B cell (primary cell): ENCODE results near the gene TAS1R2. TPM values are rescaled to one million over a fixed set of nuclear protein-coding genes. Genes with fewer than 3 reads are reported as not detected.

Source experiments
- ATAC-seq: fragments of 200-7000 bp; cut with Tn5 transposase; one replicate; pipeline ENCODE4 v1.10.0; 2021; ENCODE audit warnings: low read depth, mild to moderate bottlenecking, moderate number of reproducible peaks, moderate library complexity
- CTCF ChIA-PET: fragments of 350-600 bp; sonication (Branson Sonifier 250); formaldehyde crosslinking; loops from one replicate; lab custom pipeline; 2021; ENCODE audit warnings: antibody characterized with exemption, inconsistent platforms; lab: Charles Lee
- POLR2A ChIA-PET: fragments of 350-600 bp; sonication (Branson Sonifier 250); formaldehyde crosslinking; loops from one replicate; lab custom pipeline; 2021; ENCODE audit warnings: antibody characterized with exemption; lab: Charles Lee
- DNase-seq: peaks from one replicate; pipeline ENCODE4 v3.0.0; 2013
- H2AFZ ChIP-seq: 2 replicates; pipeline ENCODE4 v1.6.1; 2012; ENCODE audit warnings: mild to moderate bottlenecking, low read depth, low read length; ENCODE audit not compliant: insufficient read depth, poor library complexity, severe bottlenecking
- H3K27ac ChIP-seq, 2 donors: 1 replicate in 1 of 2; 2 replicates in 1 of 2; pipeline ENCODE4 v1.5.1; 2012 to 2013; ENCODE audit warnings: low read length in 2 of 2, mild to moderate bottlenecking in 2 of 2, moderate library complexity in 1 of 2
- H3K27me3 ChIP-seq, 4 experiments: fragments of 200-600 bp in 1 of 4; sonication (generic) in 1 of 4; replicated peaks in 1 of 4; 1 replicate in 2 of 4; 2 replicates in 2 of 4; pipeline versions ENCODE4 v1.6.1 to v1.7.0; 2013 to 2016; ENCODE audit warnings: low read length in 3 of 4, mild to moderate bottlenecking in 2 of 4, mixed read lengths in 1 of 4, moderate library complexity in 1 of 4; ENCODE audit not compliant: insufficient read depth in 4 of 4, control insufficient read depth in 3 of 4; ENCODE audit errors: control extremely low read depth in 1 of 4
- H3K36me3 ChIP-seq, 2 experiments: replicated peaks in 1 of 2; 1 replicate in 1 of 2; 2 replicates in 1 of 2; pipeline versions ENCODE4 v1.6.1 to v1.7.1; 2013; ENCODE audit warnings: low read length in 1 of 2; ENCODE audit not compliant: insufficient read depth in 2 of 2, control insufficient read depth in 1 of 2; ENCODE audit errors: control extremely low read depth in 1 of 2, extremely low read depth in 1 of 2
- H3K4me1 ChIP-seq, 2 donors: fragments of 200-600 bp in 1 of 2; sonication (generic) in 1 of 2; 1 replicate in 1 of 2; 2 replicates in 1 of 2; pipeline versions ENCODE4 v1.5.1 to v1.6.1; 2013 to 2017; ENCODE audit warnings: low read length in 2 of 2; ENCODE audit not compliant: control insufficient read depth in 2 of 2, insufficient read depth in 2 of 2
- H3K4me2 ChIP-seq: replicated peaks from 2 replicates; pipeline ENCODE3; 2012; ENCODE audit warnings: mild to moderate bottlenecking, low read depth, low read length; ENCODE audit not compliant: poor library complexity, severe bottlenecking
- H3K4me3 ChIP-seq, 5 experiments: fragments of 200-600 bp in 1 of 5; sonication (generic) in 1 of 5; 1 replicate in 3 of 5; 2 replicates in 2 of 5; pipeline versions ENCODE4 v1.5.1 to v1.7.0; 2011 to 2016; ENCODE audit warnings: low read length in 4 of 5, mild to moderate bottlenecking in 4 of 5, low read depth in 2 of 5, control low read depth in 1 of 5, moderate library complexity in 1 of 5; ENCODE audit not compliant: insufficient read depth in 1 of 5; ENCODE audit errors: control extremely low read depth in 1 of 5, extremely low read depth in 1 of 5
- H3K79me2 ChIP-seq: fragments of 200-600 bp; sonication (generic); one replicate; pipeline ENCODE4 v1.6.0; 2016; ENCODE audit warnings: low read length; ENCODE audit not compliant: control insufficient read depth, insufficient read depth
- H3K9ac ChIP-seq: fragments of 200-600 bp; sonication (generic); 2 replicates; pipeline ENCODE4 v1.6.1; 2017; ENCODE audit warnings: mild to moderate bottlenecking, low read length, moderate library complexity
- H3K9me3 ChIP-seq, 3 donors: one replicate each; pipeline versions ENCODE4 v1.6.1 to v1.7.1; 2013; ENCODE audit warnings: low read length in 2 of 3; ENCODE audit not compliant: control insufficient read depth in 2 of 3, insufficient read depth in 1 of 3; ENCODE audit errors: control extremely low read depth in 1 of 3
- H4K20me1 ChIP-seq: 2 replicates; pipeline ENCODE4 v1.6.0; 2012; ENCODE audit warnings: mild to moderate bottlenecking, low read length; ENCODE audit not compliant: insufficient read depth, control insufficient read depth, poor library complexity, severe bottlenecking
- H3K27ac Mint-ChIP-seq: one replicate; pipeline ENCODE4 v1.8.0; 2021; ENCODE audit warnings: mixed read lengths
- H3K27me3 Mint-ChIP-seq: one replicate; pipeline ENCODE4 v1.8.0; 2021; ENCODE audit warnings: mixed read lengths
- H3K4me1 Mint-ChIP-seq: one replicate; pipeline ENCODE4 v1.8.0; 2021; ENCODE audit warnings: mixed read lengths
- H3K4me3 Mint-ChIP-seq: one replicate; pipeline ENCODE4 v1.8.0; 2021; ENCODE audit warnings: mixed read lengths
- H3K9me3 Mint-ChIP-seq: one replicate; pipeline ENCODE4 v1.8.0; 2022; ENCODE audit warnings: mixed read lengths; ENCODE audit not compliant: insufficient read depth
- EZH2 ChIP-seq: IDR thresholded peaks from 2 replicates; pipeline ENCODE4 v1.6.1; 2012; ENCODE audit warnings: borderline replicate concordance, low read depth, mild to moderate bottlenecking, moderate library complexity, low read length; ENCODE audit not compliant: insufficient read depth, poor library complexity, severe bottlenecking
- WGBS: methylation state at CpG from one replicate; pipeline ENCODE4 v1.1.5; 2013; ENCODE audit warnings: missing lambda C conversion rate; ENCODE audit not compliant: insufficient coverage; 5-methylcytosine and 5-hydroxymethylcytosine counted together
- intact Hi-C: fragments of 100-400 bp; cut with micrococcal nuclease; formaldehyde crosslinking; loops from one replicate; pipeline ENCODE4 v1.10.0; 2022
- polyA plus RNA-seq: library from polyadenylated mRNA; depleted of rRNA; stranded (reverse); fragments of >200 nt; gene quantifications from 2 replicates; pipeline ENCODE4 v1.2.3, GENCODE V29; 2012
- total RNA-seq, 2 donors: library from RNA; stranded (reverse); fragments of 120-200 nt in 1 of 2; gene quantifications; 1 replicate in 1 of 2; 2 replicates in 1 of 2; pipeline versions ENCODE4 v1.2.3 to v1.2.4, GENCODE V29; 2013 to 2022
- TF ChIP-seq, protein P1 (sequence below): fragments of 200-600 bp; IDR thresholded peaks from one replicate; pipeline ENCODE4 v1.8.0; 2022; ENCODE audit warnings: antibody characterized with exemption, mild to moderate bottlenecking

Gene TAS1R2
- total and polyA plus RNA-seq, 2 donors (not counting 1 experiment from before 2014, with no cell fraction given) = not detected

- Histone ChIP-seq H3K9ac (no peak overlapping the region), H3K27ac (no peak overlapping the region), H3K4me2 (no peak overlapping the region), H4K20me1 (no peaks in the 10 kb centered on the region), H3K79me2 (no peaks in the 10 kb centered on the region), H3K4me3 (no peak overlapping the region), H3K4me1 (no peaks in the 10 kb centered on the region), H3K36me3 (peaks cover 0 to 3% of the 10 kb centered on the region in 2 experiments), H3K9me3 (no peaks in the 10 kb centered on the region), H3K27me3 (no peaks in the 10 kb centered on the region), H2AFZ (no peak overlapping the region)
- TF ChIP-seq, protein P1, sequence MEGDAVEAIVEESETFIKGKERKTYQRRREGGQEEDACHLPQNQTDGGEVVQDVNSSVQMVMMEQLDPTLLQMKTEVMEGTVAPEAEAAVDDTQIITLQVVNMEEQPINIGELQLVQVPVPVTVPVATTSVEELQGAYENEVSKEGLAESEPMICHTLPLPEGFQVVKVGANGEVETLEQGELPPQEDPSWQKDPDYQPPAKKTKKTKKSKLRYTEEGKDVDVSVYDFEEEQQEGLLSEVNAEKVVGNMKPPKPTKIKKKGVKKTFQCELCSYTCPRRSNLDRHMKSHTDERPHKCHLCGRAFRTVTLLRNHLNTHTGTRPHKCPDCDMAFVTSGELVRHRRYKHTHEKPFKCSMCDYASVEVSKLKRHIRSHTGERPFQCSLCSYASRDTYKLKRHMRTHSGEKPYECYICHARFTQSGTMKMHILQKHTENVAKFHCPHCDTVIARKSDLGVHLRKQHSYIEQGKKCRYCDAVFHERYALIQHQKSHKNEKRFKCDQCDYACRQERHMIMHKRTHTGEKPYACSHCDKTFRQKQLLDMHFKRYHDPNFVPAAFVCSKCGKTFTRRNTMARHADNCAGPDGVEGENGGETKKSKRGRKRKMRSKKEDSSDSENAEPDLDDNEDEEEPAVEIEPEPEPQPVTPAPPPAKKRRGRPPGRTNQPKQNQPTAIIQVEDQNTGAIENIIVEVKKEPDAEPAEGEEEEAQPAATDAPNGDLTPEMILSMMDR = no peak
- TF ChIP-seq EZH2 = no peak
- 72% methylated on average over 3 of the region's 10 CpGs for WGBS
- H3K4me3 Mint-ChIP-seq = no peak overlapping the region
- no peaks in the 10 kb centered on the region for H3K27me3 Mint-ChIP-seq
- CTCF ChIA-PET = interaction anchor here (1.9 kb wide), 1 partner anchor 8 kb away, joined by 8 read pairs; no protein-coding TSS in a partner anchor
- ATAC-seq (no peak), DNase-seq (no peak)
- intact Hi-C loops = no loop called here
- POLR2A ChIA-PET = no interaction called here
- H3K9me3 Mint-ChIP-seq = no peaks in the 10 kb centered on the region
- no peaks in the 10 kb centered on the region for H3K4me1 Mint-ChIP-seq
- H3K27ac Mint-ChIP-seq = no peak overlapping the region
Observed at GRCh38 chr1:18876210-18876609, 16.8 kb upstream of the TAS1R2 start.

DNA sequence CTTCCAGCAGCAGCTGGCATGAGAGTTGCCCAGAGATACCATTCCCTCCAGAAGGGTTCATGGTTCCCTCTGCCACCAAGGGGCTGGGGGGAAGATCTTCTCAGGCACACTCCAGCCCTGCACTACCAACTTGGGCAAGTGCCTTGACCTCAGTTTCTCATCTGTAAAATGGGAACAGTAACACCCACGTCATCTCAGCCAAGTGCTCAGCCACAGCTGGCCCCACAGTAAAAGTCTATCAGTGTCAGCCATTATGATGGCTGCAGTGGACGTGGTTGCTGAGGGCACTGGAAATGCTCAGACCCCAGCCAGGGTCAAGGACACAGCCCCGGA is 16.3 kb upstream of the TAS1R2 start:
- H3K79me2 ChIP-seq = no peaks in the 10 kb centered on the region
- 81% methylated on average over 3 of the region's 3 CpGs for WGBS
- peaks cover 0 to 3% of the 10 kb centered on the region in 2 experiments for H3K36me3 ChIP-seq
- H3K4me1 Mint-ChIP-seq = no peaks in the 10 kb centered on the region
- DNase-seq (no peak), ATAC-seq (no peak)
- no peak overlapping the region for H3K4me3 ChIP-seq
- intact Hi-C loops = no loop called here
- H3K27ac Mint-ChIP-seq = no peak overlapping the region
- H3K9me3 Mint-ChIP-seq = no peaks in the 10 kb centered on the region
- no peak overlapping the region for H2AFZ ChIP-seq
- H3K27me3 ChIP-seq = no peaks in the 10 kb centered on the region
- POLR2A ChIA-PET = no interaction called here
- H3K4me2 ChIP-seq = no peak overlapping the region
- TF ChIP-seq EZH2 = no peak
- TF ChIP-seq, protein P1 = no peak
- no peaks in the 10 kb centered on the region for H3K4me1 ChIP-seq
- no peak overlapping the region for H3K27ac ChIP-seq
- H3K9me3 ChIP-seq = no peaks in the 10 kb centered on the region
- CTCF ChIA-PET = interaction anchor here (0.7 to 1.9 kb wide), 5 partner anchors 8 to 279 kb away, joined by 3 to 8 read pairs (median 4); no protein-coding TSS in a partner anchor
- no peaks in the 10 kb centered on the region for H3K27me3 Mint-ChIP-seq
- no peak overlapping the region for H3K9ac ChIP-seq
- no peaks in the 10 kb centered on the region for H4K20me1 ChIP-seq
- no peak overlapping the region for H3K4me3 Mint-ChIP-seq
